Fibroblast of lung (primary cell): ENCODE data around the gene FASTK.

Experiments
- CTCF ChIP-seq, 2 donors: IDR thresholded peaks in 1 of 2; conservative IDR thresholded peaks in 1 of 2; 1 replicate in 1 of 2; 2 replicates in 1 of 2; pipeline ENCODE4 v1.5.1; 2011 to 2012; ENCODE audit warnings: low read length in 2 of 2, control low read depth in 1 of 2, inconsistent platforms in 1 of 2, low read depth in 1 of 2, mild to moderate bottlenecking in 1 of 2
- EZH2 ChIP-seq: IDR thresholded peaks from 2 replicates; pipeline ENCODE4 v1.5.1; 2012; ENCODE audit warnings: low read length, control low read depth, mild to moderate bottlenecking; ENCODE audit errors: missing control alignments

GRCh38 chr7:151129960-151130591 lies 49.5 kb upstream of the FASTK start:
- TF ChIP-seq CTCF (conservative IDR thresholded peaks at IDR 0.05 in 1 of 2, IDR thresholded peaks at IDR 0.05 in 1 of 2; ENCODE audit: low read depth in 1 of 2, low read length in 2 of 2), result no peak
- no peak for TF ChIP-seq EZH2
